Right lobe of liver (tissue), 4 donors: Measurements from ENCODE around the gene LANCL3.

Source experiments
- CTCF ChIP-seq, 4 donors: fragments of 200-600 bp in 3 of 4; fragments of 450-650 bp in 1 of 4; IDR thresholded peaks; one replicate each; pipeline versions ENCODE4 v1.5.1 to v1.8.0; 2016 to 2022; ENCODE audit warnings: antibody characterized with exemption in 4 of 4, mild to moderate bottlenecking in 2 of 4
- POLR2A ChIP-seq: fragments of 450-650 bp; IDR thresholded peaks from one replicate; pipeline ENCODE4 v1.6.1; 2017; ENCODE audit warnings: antibody characterized with exemption, mild to moderate bottlenecking
- donor health status: DM: no; HTN: no; CAD: no.
- donor health status: DM: no; HTN: no; CAD: no.
- donor health status: DM: no; HTN: yes; CAD: no.

DNA sequence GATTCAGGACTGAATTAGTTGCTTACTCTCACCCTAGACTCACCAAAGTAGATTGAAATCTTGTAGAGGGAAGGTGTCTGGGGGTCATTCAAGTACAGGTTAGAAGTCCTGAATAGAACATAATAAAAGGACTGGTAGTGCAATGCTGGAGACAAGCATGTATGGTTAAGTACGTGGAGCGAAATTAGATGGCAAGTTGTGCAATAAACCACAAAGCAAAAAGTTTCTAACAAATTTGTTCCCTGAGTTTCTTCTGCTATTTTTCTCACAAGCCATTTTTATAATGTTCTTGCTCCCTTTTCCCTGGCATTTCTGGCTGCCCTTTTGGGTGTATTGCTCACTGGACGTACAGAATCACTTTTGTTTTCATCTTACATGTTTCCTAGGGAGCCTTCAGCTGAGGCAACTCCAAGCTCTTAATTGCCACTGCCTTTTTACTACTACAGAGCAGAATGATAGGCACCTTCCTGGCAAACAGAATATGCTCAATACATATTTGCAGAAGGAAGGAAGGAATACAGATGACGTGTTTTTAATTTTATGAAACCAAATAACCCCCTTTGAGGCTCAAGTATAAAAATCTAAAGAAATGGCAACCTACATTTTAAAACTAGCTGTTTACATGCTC, 23.4 kb downstream of the LANCL3 start:
- TF ChIP-seq CTCF (IDR thresholded peaks at IDR 0.05): no peak
- TF ChIP-seq POLR2A: no peak
